Ectodermal cell (in vitro differentiated cells): ENCODE data around the gene FBXL13.
"Not testable (repeated sequence)": the region's sequence is repeated elsewhere in the genome, so short reads cannot be mapped to it uniquely, and the experiment has no call there.

Source experiments
- H3K27ac ChIP-seq: 2 replicates; pipeline ENCODE4 v1.7.0; 2013; ENCODE audit warnings: mild to moderate bottlenecking, low read depth, low read length; ENCODE audit not compliant: insufficient read depth, poor library complexity, severe bottlenecking
- H3K27me3 ChIP-seq: 2 replicates; pipeline ENCODE4 v1.7.0; 2013; ENCODE audit warnings: mild to moderate bottlenecking, low read length; ENCODE audit not compliant: insufficient read depth, control insufficient read depth, poor library complexity, severe bottlenecking
- H3K36me3 ChIP-seq: one replicate; pipeline ENCODE4 v1.7.0; 2013; ENCODE audit warnings: low read length; ENCODE audit not compliant: control insufficient read depth, insufficient read depth
- H3K4me1 ChIP-seq: one replicate; pipeline ENCODE4 v1.7.0; 2013; ENCODE audit warnings: low read length; ENCODE audit not compliant: control insufficient read depth, insufficient read depth
- H3K4me3 ChIP-seq: 2 replicates; pipeline ENCODE4 v1.7.0; 2013; ENCODE audit warnings: low read depth, low read length, control low read depth; ENCODE audit not compliant: insufficient read depth
- H3K9me3 ChIP-seq: 2 replicates; pipeline ENCODE4 v1.7.0; 2013; ENCODE audit warnings: mild to moderate bottlenecking, low read length, moderate library complexity; ENCODE audit not compliant: control insufficient read depth
- WGBS, 2 experiments: methylation state at CpG; one replicate each; pipeline ENCODE4 v1.1.7; 2013; ENCODE audit warnings: missing lambda C conversion rate in 2 of 2; 5-methylcytosine and 5-hydroxymethylcytosine counted together

The FBXL13 gene

GRCh38 chr7:103113164-103113563, 38.6 kb upstream of the FBXL13 start:
- Histone ChIP-seq H3K9me3 (no peaks in the 10 kb centered on the region), H3K27ac (no peak overlapping the region), H3K36me3 (no peaks in the 10 kb centered on the region), H3K4me3 (no peak overlapping the region), H3K27me3 (no peaks in the 10 kb centered on the region), H3K4me1 (no peaks in the 10 kb centered on the region)
- WGBS, 2 experiments = 85 to 100% methylated on average over 2 of the region's 2 CpGs

DNA sequence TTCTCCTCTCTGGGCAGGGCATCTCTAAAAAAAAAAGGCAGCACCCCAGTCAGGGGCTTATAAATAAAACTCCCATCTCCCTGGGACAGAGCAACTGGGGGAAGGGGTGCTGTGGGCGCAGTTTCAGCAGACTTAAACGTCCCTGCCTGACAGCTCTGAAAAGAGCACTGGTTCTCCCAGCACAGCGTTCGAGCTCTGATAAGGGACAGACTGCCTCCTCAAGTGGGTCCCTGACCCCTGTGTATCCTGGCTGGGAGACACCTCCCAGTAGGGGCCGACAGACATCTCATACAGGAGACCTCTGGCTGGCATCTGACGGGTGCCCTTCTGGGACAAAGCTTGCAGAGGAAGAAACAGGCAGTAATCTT, 32.1 kb upstream of the FBXL13 start:
- WGBS, 2 experiments = 70 to 75% methylated on average over 6 of the region's 6 CpGs
- H3K4me3 ChIP-seq = not testable (repeated sequence)

DNA sequence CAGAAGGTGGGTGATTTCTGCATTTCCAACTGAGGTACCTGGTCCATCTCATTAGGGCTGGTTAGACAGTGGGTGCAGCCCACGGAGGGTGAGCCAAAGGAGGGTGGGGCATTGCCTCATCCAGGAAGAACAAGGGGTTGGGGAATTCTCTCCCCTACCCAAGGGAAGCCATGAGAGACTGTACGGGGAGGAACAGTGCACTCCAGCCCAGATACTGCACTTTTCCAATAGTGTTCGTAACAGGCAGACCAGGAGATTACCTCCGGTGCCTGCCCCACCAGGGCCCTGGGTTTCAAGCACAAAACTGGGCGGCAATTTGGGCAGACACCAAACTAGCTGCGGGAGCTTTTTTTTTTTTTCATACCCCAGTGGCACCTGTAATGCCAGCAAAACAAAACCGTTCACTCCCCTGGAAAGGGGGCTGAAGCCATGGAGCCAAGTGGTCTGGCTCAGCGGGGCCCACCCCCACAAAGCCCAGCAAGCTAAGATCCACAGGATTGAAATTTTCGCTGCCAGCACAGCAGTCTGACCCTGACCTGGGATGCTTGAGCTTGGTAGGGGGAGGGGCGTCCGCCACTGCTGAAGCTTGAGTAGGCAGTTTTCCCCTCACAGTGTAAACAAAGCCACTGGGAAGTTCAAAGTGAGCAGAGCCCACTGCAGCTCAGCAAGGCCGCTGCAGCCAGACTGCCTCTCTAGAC, 31.6 kb upstream of the FBXL13 start:
- no peaks in the 10 kb centered on the region for H3K36me3 ChIP-seq
- no peak overlapping the region for H3K4me3 ChIP-seq
- no peaks in the 10 kb centered on the region for H3K27me3 ChIP-seq
- no peaks in the 10 kb centered on the region for H3K9me3 ChIP-seq
- WGBS, 2 experiments = 54 to 55% methylated on average over 12 of the region's 12 CpGs
- no peaks in the 10 kb centered on the region for H3K4me1 ChIP-seq
- H3K27ac ChIP-seq = no peak overlapping the region

More for the DNA sequence above, 32.1 kb upstream of the FBXL13 start:
- H3K27ac ChIP-seq, H3K9me3 ChIP-seq, H3K27me3 ChIP-seq, H3K36me3 ChIP-seq, H3K4me1 ChIP-seq: not testable (repeated sequence)

DNA sequence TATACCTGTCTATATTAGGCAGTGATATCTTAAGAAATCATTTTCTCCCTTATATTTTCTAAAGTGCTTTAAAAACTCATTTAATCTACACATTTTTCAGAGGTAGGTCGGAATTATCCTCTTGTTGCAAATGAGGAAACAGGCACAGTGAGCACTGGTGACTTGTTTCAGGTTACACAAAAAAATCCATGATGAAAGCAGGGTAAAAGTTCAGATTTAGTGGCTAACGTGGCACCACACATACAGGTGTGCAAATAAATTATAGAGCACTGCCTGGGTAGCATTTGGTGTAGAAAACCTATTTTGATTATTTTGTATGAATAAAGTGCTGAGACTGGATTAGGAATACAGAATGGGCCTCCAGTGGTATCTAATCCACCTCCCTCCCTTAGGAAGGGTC, 26.9 kb upstream of the FBXL13 start:
- Histone ChIP-seq H3K9me3 (no peaks in the 10 kb centered on the region), H3K36me3 (no peaks in the 10 kb centered on the region), H3K4me1 (no peaks in the 10 kb centered on the region), H3K4me3 (no peak overlapping the region), H3K27me3 (no peaks in the 10 kb centered on the region), H3K27ac (no peak overlapping the region)
- 45 to 46% methylated on average over 2 of the region's 2 CpGs for WGBS, 2 experiments

DNA sequence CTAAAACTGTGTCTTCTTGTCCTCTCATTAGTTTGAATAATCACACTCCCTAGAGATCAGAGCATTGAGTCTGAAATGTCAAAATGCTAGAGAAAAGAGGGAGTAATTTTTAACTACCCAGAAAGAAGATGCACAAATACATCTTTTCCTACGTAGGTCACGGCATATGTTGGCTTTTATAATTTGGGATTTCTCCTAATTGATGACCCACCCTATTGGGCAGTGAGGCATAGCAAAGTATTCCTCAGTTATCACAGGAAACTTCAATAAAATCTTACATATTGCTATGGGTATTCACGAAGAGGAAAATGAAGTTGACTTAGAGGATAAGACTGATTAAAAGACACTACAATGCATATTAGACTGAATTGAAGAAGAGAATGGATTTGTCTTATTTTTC, 25.8 kb upstream of the FBXL13 start:
- Histone ChIP-seq H3K27me3 (no peaks in the 10 kb centered on the region), H3K27ac (no peak overlapping the region), H3K4me1 (no peaks in the 10 kb centered on the region), H3K4me3 (no peak overlapping the region), H3K9me3 (no peaks in the 10 kb centered on the region), H3K36me3 (no peaks in the 10 kb centered on the region)
- 64 to 100% methylated on average over 2 to 3 of the region's 3 CpGs for WGBS, 2 experiments

DNA sequence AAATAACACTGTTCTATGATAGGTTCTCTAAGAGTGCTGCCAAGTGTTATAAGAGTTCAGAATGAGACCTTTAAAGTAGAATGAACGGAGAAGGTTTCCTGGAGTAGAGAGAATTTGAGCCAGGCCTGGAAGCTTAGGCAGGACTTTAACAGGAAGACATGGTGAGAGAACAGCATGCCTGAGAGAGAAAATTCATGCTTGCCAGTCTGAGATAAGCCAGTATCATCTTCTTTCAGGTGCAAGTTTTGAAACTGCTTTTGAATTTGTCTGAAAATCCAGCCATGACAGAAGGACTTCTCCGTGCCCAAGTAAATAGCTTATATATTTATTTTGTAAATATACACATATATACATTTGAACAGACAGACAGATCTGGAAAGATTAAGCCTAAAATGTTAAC, 22.4 kb upstream of the FBXL13 start:
- WGBS, 2 experiments = 96 to 97% methylated on average over 1 of the region's 2 CpGs
- Histone ChIP-seq H3K27me3 (no peaks in the 10 kb centered on the region), H3K36me3 (peaks cover 7% of the 10 kb centered on the region)

GRCh38 chr7:103095558-103095957, 21.0 kb upstream of the FBXL13 start:
- peaks cover 14% of the 10 kb centered on the region for H3K36me3 ChIP-seq
- not testable (repeated sequence) for H3K27ac ChIP-seq, H3K9me3 ChIP-seq, H3K4me3 ChIP-seq, H3K27me3 ChIP-seq, H3K4me1 ChIP-seq
- WGBS, 2 experiments = 88% methylated on average over 1 of the region's 2 CpGs; no CpG with 5 or more reads in 1 of the 2 experiments

More for the DNA sequence above, 22.4 kb upstream of the FBXL13 start:
- H3K4me3 ChIP-seq = no peak overlapping the region
- no peaks in the 10 kb centered on the region for H3K4me1 ChIP-seq
- no peak overlapping the region for H3K27ac ChIP-seq
- no peaks in the 10 kb centered on the region for H3K9me3 ChIP-seq

DNA sequence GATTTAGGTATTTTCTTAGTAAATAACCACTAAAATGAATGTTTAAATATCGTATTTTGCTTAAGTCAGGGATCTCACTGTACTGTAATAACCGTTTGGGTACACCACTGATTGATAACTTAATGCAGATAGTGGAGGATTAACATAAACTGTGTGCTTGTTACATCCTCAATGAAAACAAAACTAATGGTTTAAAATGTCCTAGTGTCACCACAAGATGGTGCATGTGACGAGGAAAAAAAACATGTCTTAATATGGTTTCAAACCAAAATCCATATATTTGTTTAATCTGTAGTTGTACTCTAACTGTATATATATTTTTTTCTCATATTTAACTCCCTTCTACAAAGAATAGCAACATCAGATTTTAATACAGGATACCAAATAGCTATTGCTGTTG, 19.5 kb upstream of the FBXL13 start:
- H3K4me3 ChIP-seq = no peak overlapping the region
- H3K27ac ChIP-seq = no peak overlapping the region
- H3K27me3 ChIP-seq = no peaks in the 10 kb centered on the region
- H3K36me3 ChIP-seq = peaks cover 20% of the 10 kb centered on the region
- H3K4me1 ChIP-seq = no peaks in the 10 kb centered on the region
- H3K9me3 ChIP-seq = no peaks in the 10 kb centered on the region
- 64 to 100% methylated on average over 1 to 3 of the region's 3 CpGs for WGBS, 2 experiments

- Histone ChIP-seq H3K36me3 (peaks cover 25% of the 10 kb centered on the region), H3K4me1 (no peaks in the 10 kb centered on the region), H3K4me3 (no peak overlapping the region), H3K27ac (no peak overlapping the region), H3K9me3 (no peaks in the 10 kb centered on the region), H3K27me3 (no peaks in the 10 kb centered on the region)
- 82 to 84% methylated on average over 1 of the region's 1 CpG for WGBS, 2 experiments
These were observed 18.8 kb upstream of the FBXL13 start for GRCh38 chr7:103093429-103093828.

DNA sequence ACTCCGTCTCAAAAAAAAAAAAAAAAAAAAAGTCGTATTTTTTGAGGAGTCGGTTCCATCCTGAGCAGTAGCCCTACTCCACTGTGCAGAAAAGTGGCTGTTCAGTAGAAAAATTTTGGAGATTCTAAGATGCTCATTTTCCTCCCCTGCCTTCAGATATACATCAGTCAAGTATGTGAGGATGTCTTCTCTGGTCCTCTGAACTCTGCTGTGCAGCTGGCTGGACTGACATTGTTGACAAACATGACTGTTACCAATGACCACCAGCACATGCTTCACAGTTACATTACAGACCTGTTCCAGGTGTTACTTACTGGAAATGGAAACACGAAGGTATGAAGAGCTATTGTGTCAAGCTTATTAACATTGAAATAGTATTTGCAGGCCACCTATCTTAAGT, 17.7 kb upstream of the FBXL13 start:
- WGBS, 2 experiments = 67 to 70% methylated on average over 3 to 4 of the region's 4 CpGs
- not testable (repeated sequence) for H3K27me3 ChIP-seq, H3K27ac ChIP-seq, H3K4me1 ChIP-seq, H3K9me3 ChIP-seq, H3K4me3 ChIP-seq
- peaks cover 25% of the 10 kb centered on the region for H3K36me3 ChIP-seq

GRCh38 chr7:103083210-103083609, 8.6 kb upstream of the FBXL13 start:
- H3K27me3 ChIP-seq = no peaks in the 10 kb centered on the region
- H3K4me1 ChIP-seq = no peaks in the 10 kb centered on the region
- H3K27ac ChIP-seq = no peak overlapping the region
- 94 to 98% methylated on average over 2 to 3 of the region's 3 CpGs for WGBS, 2 experiments
- H3K36me3 ChIP-seq = peaks cover 5% of the 10 kb centered on the region
- no peaks in the 10 kb centered on the region for H3K9me3 ChIP-seq
- no peak overlapping the region for H3K4me3 ChIP-seq
